Stimulated activated CD4-positive, alpha-beta T cell treated with anti-CD3 and anti-CD28 coated beads, Interleukin-4, amount 100 ng/mL, for 24 hours (primary cell): ENCODE data around the gene PCSK5.

ENCODE experiments used
- DNase-seq: peaks from one replicate; pipeline ENCODE4 v3.0.0-alpha.2; 2020

PCSK5 gene

GRCh38 chr9:76155361-76155760 lies 264.9 kb downstream of the PCSK5 start:
- no peak for DNase-seq

GRCh38 chr9:76158713-76159112 lies 268.2 kb downstream of the PCSK5 start:
- DNase-seq, result no peak

GRCh38 chr9:76159293-76159926 lies 268.9 kb downstream of the PCSK5 start:
- DNase-seq, result no peak

- no peak for DNase-seq
Observed at GRCh38 chr9:76161106-76161505, 270.6 kb downstream of the PCSK5 start.

GRCh38 chr9:76161541-76161940 lies 271.1 kb downstream of the PCSK5 start:
- DNase-seq, result no peak

- no peak for DNase-seq
Observed at GRCh38 chr9:76162086-76162730, 271.7 kb downstream of the PCSK5 start.

- DNase-seq, result no peak
Observed at GRCh38 chr9:76162751-76163500, 272.5 kb downstream of the PCSK5 start.

GRCh38 chr9:76166526-76166925 lies 276.1 kb downstream of the PCSK5 start:
- DNase-seq, result no peak

GRCh38 chr9:76176171-76176570 lies 285.7 kb downstream of the PCSK5 start:
- DNase-seq, result no peak

- DNase-seq, result no peak
Observed at GRCh38 chr9:76177931-76178330, 287.5 kb downstream of the PCSK5 start.

- no peak for DNase-seq
Observed at GRCh38 chr9:76180541-76180940, 290.1 kb downstream of the PCSK5 start.

GRCh38 chr9:76181020-76181641 lies 290.7 kb downstream of the PCSK5 start:
- DNase-seq, result no peak

GRCh38 chr9:76181781-76182180 lies 291.3 kb downstream of the PCSK5 start:
- no peak for DNase-seq

GRCh38 chr9:76185432-76185831 lies 295.0 kb downstream of the PCSK5 start:
- no peak for DNase-seq

GRCh38 chr9:76188286-76188685 lies 297.8 kb downstream of the PCSK5 start:
- DNase-seq, result no peak

- no peak for DNase-seq
Observed at GRCh38 chr9:76188905-76189304, 298.4 kb downstream of the PCSK5 start.

GRCh38 chr9:76191493-76191892 lies 301.0 kb downstream of the PCSK5 start:
- DNase-seq, result no peak

GRCh38 chr9:76192013-76192412 lies 301.5 kb downstream of the PCSK5 start:
- no peak for DNase-seq

- no peak for DNase-seq
Observed at GRCh38 chr9:76194896-76195295, 304.4 kb downstream of the PCSK5 start.

GRCh38 chr9:76198336-76198735 lies 307.9 kb downstream of the PCSK5 start:
- no peak for DNase-seq

GRCh38 chr9:76200315-76200714 lies 309.8 kb downstream of the PCSK5 start:
- DNase-seq, result no peak

- no peak for DNase-seq
Observed at GRCh38 chr9:76200745-76201144, 310.3 kb downstream of the PCSK5 start.

- DNase-seq, result no peak
Observed at GRCh38 chr9:76203373-76203772, 312.9 kb downstream of the PCSK5 start.

- no peak for DNase-seq
Observed at GRCh38 chr9:76206821-76207220, 316.3 kb downstream of the PCSK5 start.
